Gastrocnemius medialis (tissue), 4 donors: ENCODE data around the gene GXYLT1. TPM values are rescaled to one million over a fixed set of nuclear protein-coding genes. Genes with fewer than 3 reads are reported as not detected.

Experiments
- ATAC-seq, 2 donors: fragments of 150-250 bp; one replicate each; pipeline ENCODE4 v1.9.1; 2016
- DNase-seq, 2 donors: peaks; one replicate each; pipeline ENCODE4 v3.0.0-alpha.2; 2019
- H3K27ac ChIP-seq, 4 donors: fragments of 200-600 bp; sonication (generic); 1 replicate in 1 of 4; 2 replicates in 3 of 4; pipeline ENCODE4 v1.5.1; 2016 to 2018; ENCODE audit warnings: mild to moderate bottlenecking in 2 of 4, moderate library complexity in 1 of 4
- H3K27me3 ChIP-seq, 3 donors: fragments of 200-600 bp; sonication (generic) in 2 of 3; 1 replicate in 1 of 3; 2 replicates in 2 of 3; pipeline versions ENCODE4 v1.5.1 to v1.6.0; 2016 to 2019; ENCODE audit warnings: mild to moderate bottlenecking in 1 of 3, moderate library complexity in 1 of 3
- H3K36me3 ChIP-seq, 2 donors: fragments of 200-600 bp; sonication (generic) in 1 of 2; one replicate each; pipeline ENCODE4 v1.5.1; 2017 to 2018
- H3K4me1 ChIP-seq, 2 donors: fragments of 200-600 bp; sonication (generic) in 1 of 2; one replicate each; pipeline ENCODE4 v1.5.1; 2016 to 2017; ENCODE audit warnings: mild to moderate bottlenecking in 2 of 2
- H3K4me3 ChIP-seq, 4 donors: fragments of 200-600 bp; sonication (generic) in 3 of 4; 1 replicate in 1 of 4; 2 replicates in 3 of 4; pipeline ENCODE4 v1.5.1; 2016 to 2019; ENCODE audit warnings: mild to moderate bottlenecking in 2 of 4
- H3K9me3 ChIP-seq, 3 donors: fragments of 200-600 bp; sonication (generic) in 2 of 3; 1 replicate in 1 of 3; 2 replicates in 2 of 3; pipeline ENCODE4 v1.5.1; 2016 to 2019
- POLR2A ChIP-seq, 2 donors: fragments of 450-650 bp; IDR thresholded peaks; one replicate each; pipeline ENCODE4 v1.6.1; 2017; ENCODE audit warnings: antibody characterized with exemption in 2 of 2, mild to moderate bottlenecking in 2 of 2, moderate library complexity in 2 of 2
- in situ Hi-C, 4 donors: fragments of 200-750 bp; cut with MboI; loops; one replicate each; pipeline versions ENCODE4 v1.15.0 to v1.8.0; 2017; ENCODE audit warnings: low sequenced_read_pairs in 4 of 4
- intact Hi-C: fragments of 100-400 bp; cut with DNase I; formaldehyde crosslinking; loops from one replicate; pipeline ENCODE4 v1.15.1; 2023; ENCODE audit warnings: low total_unique reads
- total RNA-seq, 4 donors: library from RNA; depleted of rRNA; stranded (reverse); fragments of >200 nt; gene quantifications; one replicate each; pipeline versions ENCODE4 v1.1.0 to v1.2.3, GENCODE V29; 2016
- TF ChIP-seq, protein P1 (sequence below), 5 experiments: fragments of 450-650 bp in 3 of 5; fragments of 200-600 bp in 2 of 5; sonication (generic) in 2 of 5; IDR thresholded peaks in 4 of 5; conservative IDR thresholded peaks in 1 of 5; 1 replicate in 4 of 5; 2 replicates in 1 of 5; pipeline ENCODE4 v1.5.1; 2016 to 2019; ENCODE audit warnings: antibody characterized with exemption in 5 of 5, mild to moderate bottlenecking in 3 of 5, moderate library complexity in 3 of 5

The GXYLT1 gene
- total RNA-seq, 4 donors from 2014 or later, result 4.4 to 5.5 (median 5.0) TPM

DNA sequence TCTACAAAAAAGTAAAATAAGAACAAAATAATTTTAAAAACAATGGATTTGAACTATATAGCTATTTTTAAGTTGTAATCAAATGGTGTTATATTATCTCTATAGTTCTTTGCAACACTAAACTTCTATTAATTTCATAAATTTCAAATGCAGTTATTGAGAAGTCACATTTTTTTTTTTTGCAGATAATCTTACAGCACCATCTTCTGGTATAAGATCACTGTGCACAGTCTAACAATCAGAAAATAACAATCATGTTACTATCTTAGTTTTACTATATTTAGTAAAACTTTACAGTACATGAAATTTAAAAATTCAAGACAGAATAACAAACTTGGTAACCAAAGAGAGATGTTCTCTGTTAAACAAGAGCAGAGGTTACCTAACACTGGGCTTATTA, 40.6 kb downstream of the GXYLT1 start:
- in situ Hi-C loops (no loop called here), intact Hi-C loops (no loop called here)
- TF ChIP-seq, protein P1, sequence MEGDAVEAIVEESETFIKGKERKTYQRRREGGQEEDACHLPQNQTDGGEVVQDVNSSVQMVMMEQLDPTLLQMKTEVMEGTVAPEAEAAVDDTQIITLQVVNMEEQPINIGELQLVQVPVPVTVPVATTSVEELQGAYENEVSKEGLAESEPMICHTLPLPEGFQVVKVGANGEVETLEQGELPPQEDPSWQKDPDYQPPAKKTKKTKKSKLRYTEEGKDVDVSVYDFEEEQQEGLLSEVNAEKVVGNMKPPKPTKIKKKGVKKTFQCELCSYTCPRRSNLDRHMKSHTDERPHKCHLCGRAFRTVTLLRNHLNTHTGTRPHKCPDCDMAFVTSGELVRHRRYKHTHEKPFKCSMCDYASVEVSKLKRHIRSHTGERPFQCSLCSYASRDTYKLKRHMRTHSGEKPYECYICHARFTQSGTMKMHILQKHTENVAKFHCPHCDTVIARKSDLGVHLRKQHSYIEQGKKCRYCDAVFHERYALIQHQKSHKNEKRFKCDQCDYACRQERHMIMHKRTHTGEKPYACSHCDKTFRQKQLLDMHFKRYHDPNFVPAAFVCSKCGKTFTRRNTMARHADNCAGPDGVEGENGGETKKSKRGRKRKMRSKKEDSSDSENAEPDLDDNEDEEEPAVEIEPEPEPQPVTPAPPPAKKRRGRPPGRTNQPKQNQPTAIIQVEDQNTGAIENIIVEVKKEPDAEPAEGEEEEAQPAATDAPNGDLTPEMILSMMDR (IDR thresholded peaks at IDR 0.05 in 4 of 5, conservative IDR thresholded peaks at IDR 0.05 in 1 of 5), result no peak
- no peak for TF ChIP-seq POLR2A (IDR thresholded peaks at IDR 0.05)
- Histone ChIP-seq H3K4me1 (peaks cover 0 to 4% of the 10 kb centered on the region in 2 donors), H3K27me3 (no peaks in the 10 kb centered on the region), H3K27ac (no peak overlapping the region), H3K36me3 (no peaks in the 10 kb centered on the region), H3K9me3 (no peaks in the 10 kb centered on the region), H3K4me3 (no peak overlapping the region)
- ATAC-seq, result no peak
- DNase-seq, result no peak

DNA sequence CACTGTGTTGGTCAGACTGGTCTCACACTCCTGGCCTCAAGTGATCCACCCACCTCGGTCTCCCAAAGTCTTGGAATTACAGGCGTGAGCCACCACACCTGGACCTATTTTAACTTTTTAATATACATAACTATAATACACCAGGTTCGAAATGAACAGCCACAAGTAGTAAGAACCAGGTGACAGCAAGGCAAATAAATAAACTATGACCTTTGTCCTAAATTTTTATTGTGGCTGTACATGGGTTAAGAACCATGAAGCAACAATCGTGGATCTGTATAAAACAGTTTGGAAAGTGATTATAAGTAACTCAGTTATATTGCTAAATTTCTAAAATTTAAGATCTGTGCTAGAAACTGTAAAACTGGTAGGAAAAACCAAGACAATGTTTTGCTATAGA, 41.5 kb downstream of the GXYLT1 start:
- no peak for DNase-seq
- Histone ChIP-seq H3K27ac (no peak overlapping the region), H3K4me3 (no peak overlapping the region), H3K27me3 (no peaks in the 10 kb centered on the region), H3K4me1 (peaks cover 0 to 4% of the 10 kb centered on the region in 2 donors), H3K36me3 (no peaks in the 10 kb centered on the region), H3K9me3 (no peaks in the 10 kb centered on the region)
- no peak for ATAC-seq
- in situ Hi-C loops (no loop called here), intact Hi-C loops (no loop called here)
- TF ChIP-seq, protein P1 (IDR thresholded peaks at IDR 0.05 in 4 of 5, conservative IDR thresholded peaks at IDR 0.05 in 1 of 5), result no peak
- no peak for TF ChIP-seq POLR2A (IDR thresholded peaks at IDR 0.05)

DNA sequence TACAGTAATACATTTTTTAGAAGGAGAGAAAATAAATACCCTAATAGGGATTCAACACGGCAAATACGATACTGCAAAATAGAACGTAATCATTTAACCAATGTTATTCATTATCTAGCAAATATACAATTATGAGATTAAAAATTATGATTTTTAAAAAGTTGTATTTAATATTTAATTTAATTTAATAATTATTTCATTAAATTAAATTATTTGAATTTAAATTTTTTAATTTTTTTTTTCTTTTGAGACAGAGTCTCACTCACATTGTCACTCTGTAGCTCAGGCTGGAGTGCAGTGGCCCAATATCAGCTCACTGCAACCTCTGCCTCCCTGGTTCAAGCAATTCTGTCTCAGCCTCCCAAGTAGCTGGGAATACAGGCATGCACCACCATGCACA, 42.0 kb downstream of the GXYLT1 start:
- Histone ChIP-seq H3K36me3 (no peaks in the 10 kb centered on the region), H3K9me3 (no peaks in the 10 kb centered on the region), H3K4me3 (no peak overlapping the region), H3K27ac (no peak overlapping the region), H3K27me3 (no peaks in the 10 kb centered on the region), H3K4me1 (peaks cover 0 to 4% of the 10 kb centered on the region in 2 donors)
- TF ChIP-seq, protein P1 (IDR thresholded peaks at IDR 0.05 in 4 of 5, conservative IDR thresholded peaks at IDR 0.05 in 1 of 5), result no peak
- TF ChIP-seq POLR2A (IDR thresholded peaks at IDR 0.05), result no peak
- in situ Hi-C loops (no loop called here), intact Hi-C loops (no loop called here)
- DNase-seq (no peak), ATAC-seq (no peak)

DNA sequence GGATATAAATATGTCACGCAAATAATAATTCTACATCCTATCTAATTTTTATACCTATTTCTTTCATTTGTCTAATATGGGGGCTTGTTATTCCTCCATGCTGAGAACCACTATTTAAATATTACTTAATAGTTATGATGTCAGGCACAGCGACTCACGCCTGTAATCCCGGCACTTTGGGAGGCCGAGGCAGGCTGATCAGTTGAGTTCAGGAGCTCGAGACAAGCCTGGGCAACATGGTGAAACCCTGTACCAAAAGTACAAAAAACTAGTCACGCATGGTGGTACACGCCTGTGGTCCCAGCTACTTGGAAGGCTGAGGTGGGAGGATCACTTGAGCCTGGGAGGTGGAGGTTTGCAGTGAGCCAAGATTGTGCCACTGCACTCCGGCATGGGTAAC, 45.2 kb downstream of the GXYLT1 start:
- intact Hi-C loops, result no loop called here
- ATAC-seq, result no peak
- no peak overlapping the region for H3K4me3 ChIP-seq

More for the DNA sequence above, 45.2 kb downstream of the GXYLT1 start:
- H3K4me1 ChIP-seq, result peaks cover 0 to 4% of the 10 kb centered on the region in 2 donors
- no peaks in the 10 kb centered on the region for H3K27me3 ChIP-seq
- H3K27ac ChIP-seq, result no peak overlapping the region
- in situ Hi-C loops, result no loop called here
- no peak for DNase-seq
- no peaks in the 10 kb centered on the region for H3K36me3 ChIP-seq
- TF ChIP-seq, protein P1 (IDR thresholded peaks at IDR 0.05 in 4 of 5, conservative IDR thresholded peaks at IDR 0.05 in 1 of 5), result no peak
- no peak for TF ChIP-seq POLR2A (IDR thresholded peaks at IDR 0.05)
- no peaks in the 10 kb centered on the region for H3K9me3 ChIP-seq
